OCI-LY7 (cell line): Measurements from ENCODE around the gene SHQ1. TPM values are rescaled to one million over a fixed set of nuclear protein-coding genes. Genes with fewer than 3 reads are reported as not detected.
"Not testable (repeated sequence)": the region's sequence is repeated elsewhere in the genome, so short reads cannot be mapped to it uniquely, and the experiment has no call there.

Source experiments
- BruUV-seq: library from RNA; stranded (reverse); fragments of 400-500 nt; replicated peaks from 2 replicates; lab custom pipeline; 2021; lab: Mats Ljungman, UMichigan
- CTCF ChIA-PET: fragments of 300-600 bp; sonication (Branson Sonifier 250); formaldehyde crosslinking; loops from one replicate; lab custom pipeline; 2022; ENCODE audit warnings: antibody characterized with exemption; ENCODE audit not compliant: unreplicated experiment; lab: Charles Lee
- POLR2A ChIA-PET: fragments of 300-600 bp; sonication (Branson Sonifier 250); formaldehyde crosslinking; loops from one replicate; lab custom pipeline; 2022; ENCODE audit warnings: antibody characterized with exemption; lab: Charles Lee
- DNase-seq: peaks from one replicate; pipeline ENCODE4 v3.0.0-alpha.2; 2015; ENCODE audit warnings: low spot score
- H2AFZ ChIP-seq: fragments of 200-600 bp; sonication (generic), shearing (Covaris generic); 2 replicates; pipeline ENCODE4 v1.6.1; 2014; ENCODE audit warnings: mild to moderate bottlenecking, antibody characterized with exemption, low read length, moderate library complexity
- H3K27ac ChIP-seq: fragments of 200-600 bp; sonication (generic); 2 replicates; pipeline ENCODE4 v1.5.1; 2014; ENCODE audit warnings: mixed run types, low read depth, mild to moderate bottlenecking, moderate library complexity, low read length, inconsistent platforms; ENCODE audit not compliant: poor library complexity, severe bottlenecking
- H3K36me3 ChIP-seq: fragments of 200-600 bp; sonication (generic); 2 replicates; pipeline ENCODE4 v1.6.1; 2014; ENCODE audit warnings: mild to moderate bottlenecking, antibody characterized with exemption, low read length, moderate library complexity, mixed read lengths; ENCODE audit not compliant: insufficient read depth
- H3K4me1 ChIP-seq: fragments of 200-600 bp; sonication (generic); 2 replicates; pipeline ENCODE4 v1.5.1; 2014; ENCODE audit warnings: mild to moderate bottlenecking, low read length; ENCODE audit not compliant: insufficient read depth, poor library complexity, severe bottlenecking
- H3K4me2 ChIP-seq: fragments of 200-600 bp; sonication (generic); 2 replicates; pipeline ENCODE4 v1.6.1; 2014; ENCODE audit warnings: mild to moderate bottlenecking, low read length
- H3K4me3 ChIP-seq: fragments of 200-600 bp; sonication (generic); 2 replicates; pipeline ENCODE4 v1.5.1; 2014; ENCODE audit warnings: mild to moderate bottlenecking, low read depth, low read length; ENCODE audit not compliant: poor library complexity, severe bottlenecking
- H3K79me2 ChIP-seq: fragments of 200-600 bp; sonication (generic); 2 replicates; pipeline ENCODE4 v1.6.1; 2016; ENCODE audit warnings: low read depth, mild to moderate bottlenecking, low read length, moderate library complexity, mixed read lengths; ENCODE audit not compliant: insufficient read depth
- H3K9me2 ChIP-seq: fragments of 200-600 bp; sonication (generic); 2 replicates; pipeline ENCODE4 v1.6.1; 2016; ENCODE audit warnings: mild to moderate bottlenecking, low read length, mixed read lengths; ENCODE audit not compliant: insufficient read depth
- H3K9me3 ChIP-seq: fragments of 200-600 bp; sonication (generic); 2 replicates; pipeline ENCODE4 v1.6.1; 2014; ENCODE audit warnings: mild to moderate bottlenecking, mixed run types, low read length, mixed read lengths
- H4K20me1 ChIP-seq: fragments of 200-600 bp; sonication (generic); 2 replicates; pipeline ENCODE4 v1.6.1; 2014; ENCODE audit warnings: mild to moderate bottlenecking, antibody characterized with exemption, low read length, moderate library complexity, mixed read lengths; ENCODE audit not compliant: insufficient read depth
- EZH2phosphoT487 ChIP-seq: fragments of 200-600 bp; sonication (generic); IDR thresholded peaks from 2 replicates; pipeline ENCODE4 v1.6.1; 2018; ENCODE audit warnings: low read depth, borderline replicate concordance, mild to moderate bottlenecking, mixed run types, antibody characterized with exemption, low read length, moderate library complexity, mixed read lengths
- intact Hi-C: fragments of 100-400 bp; cut with micrococcal nuclease; formaldehyde crosslinking; loops from one replicate; pipeline ENCODE4 v1.10.0; 2022; ENCODE audit not compliant: unreplicated experiment
- total RNA-seq, 2 experiments: library from RNA; depleted of rRNA in 1 of 2; stranded (reverse); fragments of >200 nt in 1 of 2; shearing (Covaris generic) in 1 of 2; gene quantifications; 2 replicates each; pipeline ENCODE4 v1.2.3, GENCODE V29; 2014 to 2022
- TF ChIP-seq, protein P1 (sequence below): fragments of 200-600 bp; sonication (generic); conservative IDR thresholded peaks from 2 replicates; pipeline ENCODE4 v1.5.1; 2014; ENCODE audit warnings: mild to moderate bottlenecking, antibody characterized with exemption, low read length, moderate library complexity, mixed read lengths

SHQ1 gene
- total RNA-seq, 2 experiments from 2014 or later = 19.7 to 34.9 TPM

DNA sequence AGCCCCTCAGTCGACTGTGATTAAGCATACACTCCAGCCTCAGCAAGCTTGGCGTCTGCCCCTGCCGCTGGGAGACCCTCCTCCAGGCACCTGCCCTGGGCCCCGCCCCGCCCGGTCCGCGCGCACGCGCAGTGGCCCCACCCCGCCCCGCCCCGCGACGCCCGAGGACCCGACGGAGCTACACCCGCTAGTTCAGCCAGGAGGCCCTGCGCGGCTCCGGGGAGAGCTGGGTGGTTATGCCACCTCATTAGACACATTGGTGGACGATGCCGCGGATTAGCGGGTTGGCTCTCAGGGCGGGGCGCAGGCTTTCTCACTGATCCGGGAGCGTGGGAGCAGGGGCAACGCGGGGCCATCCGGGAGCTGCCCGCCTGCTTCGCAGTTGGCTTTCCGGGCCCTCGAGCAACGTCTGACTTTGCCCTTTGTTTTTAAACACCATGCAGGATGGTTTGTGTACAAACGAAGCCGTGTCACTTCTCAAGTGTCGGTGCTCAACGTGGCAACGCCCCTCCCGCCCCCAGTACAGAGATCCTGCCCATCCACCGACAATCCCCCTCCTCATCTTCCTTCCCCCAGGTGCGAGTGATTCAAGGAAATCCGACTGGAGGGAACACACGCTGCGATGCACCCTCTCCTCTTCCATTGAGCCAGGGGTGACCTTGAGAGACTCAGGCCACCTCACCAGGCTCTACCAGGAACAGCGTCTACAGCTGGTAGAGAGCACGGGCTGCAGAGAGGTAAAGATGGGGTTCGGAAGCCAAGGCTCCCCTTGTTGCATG, 109.3 kb downstream of the SHQ1 start:
- BruUV-seq = no TSS peak
- intact Hi-C loops = no loop called here

DNA sequence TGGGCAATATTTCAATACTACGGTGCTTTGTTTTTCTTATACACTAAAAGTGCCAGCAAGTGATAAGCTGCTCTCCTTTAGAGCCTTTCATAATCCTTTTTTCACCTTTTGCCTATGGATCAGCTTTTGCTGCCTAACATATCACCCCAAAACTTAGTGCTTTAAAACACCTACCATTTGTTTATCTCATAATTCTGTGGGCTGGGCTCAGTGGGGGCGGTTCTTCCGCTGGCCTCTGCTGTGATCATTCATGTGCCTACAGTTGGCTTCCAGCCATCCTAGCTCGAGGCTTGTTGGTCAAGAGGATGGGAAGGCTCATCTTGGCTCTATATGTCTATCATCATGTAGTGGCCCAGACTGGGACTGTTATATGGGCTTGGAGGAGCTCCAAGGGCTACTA, 113.2 kb downstream of the SHQ1 start:
- H3K27ac ChIP-seq, H3K79me2 ChIP-seq, H4K20me1 ChIP-seq, POLR2A ChIA-PET, BruUV-seq, H2AFZ ChIP-seq, intact Hi-C loops, H3K9me2 ChIP-seq, H3K4me2 ChIP-seq, H3K4me1 ChIP-seq, CTCF ChIA-PET, H3K4me3 ChIP-seq, H3K9me3 ChIP-seq, H3K36me3 ChIP-seq, DNase-seq: not testable (repeated sequence)

More for the DNA sequence above, 109.3 kb downstream of the SHQ1 start:
- ChIA-PET POLR2A (interaction anchor here (0.6 kb wide), 1 partner anchor 70 kb away, joined by 3 read pairs; no protein-coding TSS in a partner anchor), CTCF (interaction anchor here (0.6 kb wide), 2 partner anchors 79 to 771 kb away, joined by 3 to 4 read pairs; no protein-coding TSS in a partner anchor)
- Histone ChIP-seq H3K36me3 (no peaks in the 10 kb centered on the region), H2AFZ (peak overlapping the region; percentile 59; the same call in 1 of the 2 replicates), H3K9me3 (0 out of 2 replicates have a peak, but pooled peaks cover 3% of the 10 kb centered on the region), H3K27ac (no peak overlapping the region), H3K4me3 (peak overlapping the region; percentile 48), H3K9me2 (no peaks in the 10 kb centered on the region), H3K4me2 (peak overlapping the region; percentile 74), H3K79me2 (no peaks in the 10 kb centered on the region), H4K20me1 (no peaks in the 10 kb centered on the region), H3K4me1 (peaks cover 14% of the 10 kb centered on the region)
- peak; percentile 57 for DNase-seq
- TF ChIP-seq, protein P1, sequence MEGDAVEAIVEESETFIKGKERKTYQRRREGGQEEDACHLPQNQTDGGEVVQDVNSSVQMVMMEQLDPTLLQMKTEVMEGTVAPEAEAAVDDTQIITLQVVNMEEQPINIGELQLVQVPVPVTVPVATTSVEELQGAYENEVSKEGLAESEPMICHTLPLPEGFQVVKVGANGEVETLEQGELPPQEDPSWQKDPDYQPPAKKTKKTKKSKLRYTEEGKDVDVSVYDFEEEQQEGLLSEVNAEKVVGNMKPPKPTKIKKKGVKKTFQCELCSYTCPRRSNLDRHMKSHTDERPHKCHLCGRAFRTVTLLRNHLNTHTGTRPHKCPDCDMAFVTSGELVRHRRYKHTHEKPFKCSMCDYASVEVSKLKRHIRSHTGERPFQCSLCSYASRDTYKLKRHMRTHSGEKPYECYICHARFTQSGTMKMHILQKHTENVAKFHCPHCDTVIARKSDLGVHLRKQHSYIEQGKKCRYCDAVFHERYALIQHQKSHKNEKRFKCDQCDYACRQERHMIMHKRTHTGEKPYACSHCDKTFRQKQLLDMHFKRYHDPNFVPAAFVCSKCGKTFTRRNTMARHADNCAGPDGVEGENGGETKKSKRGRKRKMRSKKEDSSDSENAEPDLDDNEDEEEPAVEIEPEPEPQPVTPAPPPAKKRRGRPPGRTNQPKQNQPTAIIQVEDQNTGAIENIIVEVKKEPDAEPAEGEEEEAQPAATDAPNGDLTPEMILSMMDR = no peak
- TF ChIP-seq EZH2phosphoT487 = no peak

DNA sequence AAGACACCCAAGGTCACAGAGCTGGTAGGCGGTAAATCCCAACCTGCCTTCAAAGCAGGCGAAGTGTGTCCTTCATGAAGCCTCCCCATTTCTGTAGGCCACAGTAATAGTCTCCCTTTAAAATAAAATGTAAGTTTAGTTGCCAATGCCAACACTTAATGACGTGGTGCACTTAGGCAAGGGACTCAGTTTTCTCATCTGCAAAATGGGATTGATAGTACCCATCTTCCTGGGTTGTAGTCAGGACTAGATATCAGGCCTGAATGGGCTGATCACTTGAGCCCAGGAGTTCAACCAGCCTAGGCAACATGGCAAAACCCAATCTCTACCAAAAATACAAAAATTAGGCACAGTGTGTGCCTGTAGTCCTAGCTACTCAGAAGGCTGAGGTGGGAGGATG, 114.6 kb downstream of the SHQ1 start:
- Histone ChIP-seq H3K4me1 (peaks cover 6% of the 10 kb centered on the region), H2AFZ (no peak overlapping the region), H3K9me3 (0 out of 2 replicates have a peak, but pooled peaks cover 3% of the 10 kb centered on the region), H3K79me2 (no peaks in the 10 kb centered on the region), H3K9me2 (no peaks in the 10 kb centered on the region), H3K27ac (no peak overlapping the region), H3K4me3 (no peak overlapping the region), H3K36me3 (no peaks in the 10 kb centered on the region), H3K4me2 (no peak overlapping the region), H4K20me1 (no peaks in the 10 kb centered on the region)
- no peak for TF ChIP-seq EZH2phosphoT487
- TF ChIP-seq, protein P1 = no peak
- intact Hi-C loops = no loop called here
- ChIA-PET CTCF (no interaction called here), POLR2A (interaction anchor here (0.6 to 1.1 kb wide), 2 partner anchors 10 to 22 kb away, joined by 3 read pairs; no protein-coding TSS in a partner anchor)
- DNase-seq = no peak
- BruUV-seq = no TSS peak

DNA sequence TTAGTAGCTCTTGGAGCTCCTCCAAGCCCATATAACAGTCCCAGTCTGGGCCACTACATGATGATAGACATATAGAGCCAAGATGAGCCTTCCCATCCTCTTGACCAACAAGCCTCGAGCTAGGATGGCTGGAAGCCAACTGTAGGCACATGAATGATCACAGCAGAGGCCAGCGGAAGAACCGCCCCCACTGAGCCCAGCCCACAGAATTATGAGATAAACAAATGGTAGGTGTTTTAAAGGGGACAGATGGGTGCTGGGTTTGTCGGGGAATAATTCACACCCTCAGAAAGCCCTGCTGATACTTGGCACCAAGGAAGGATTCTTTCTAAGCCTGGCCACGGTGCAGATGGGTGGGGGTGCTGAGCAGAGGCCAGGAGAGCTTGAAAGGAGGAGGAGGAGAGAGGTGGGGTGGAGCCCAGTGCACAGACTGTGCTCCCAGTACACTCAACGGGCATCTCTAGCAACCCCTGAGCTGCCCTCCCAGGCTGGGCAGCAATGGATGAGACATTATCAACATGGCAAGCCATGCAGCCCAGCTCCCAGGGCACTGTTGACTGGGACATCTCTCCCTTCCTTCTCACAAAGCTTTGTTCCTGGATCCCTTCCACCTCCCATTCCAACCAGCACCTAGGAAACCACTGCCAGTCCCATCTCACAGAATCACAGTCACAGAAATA, 115.4 kb downstream of the SHQ1 start:
- H3K79me2 ChIP-seq, H3K4me2 ChIP-seq, H3K27ac ChIP-seq, intact Hi-C loops, H3K9me2 ChIP-seq, H4K20me1 ChIP-seq, H3K9me3 ChIP-seq, H3K4me3 ChIP-seq, DNase-seq, H3K36me3 ChIP-seq, H3K4me1 ChIP-seq, H2AFZ ChIP-seq, BruUV-seq, CTCF ChIA-PET: not testable (repeated sequence)
- POLR2A ChIA-PET = interaction anchor here (1.1 kb wide), 1 partner anchor 11 kb away, joined by 3 read pairs; no protein-coding TSS in a partner anchor
